Neural progenitor cell (in vitro differentiated cells): Measurements from ENCODE around the gene GLG1. TPM values are rescaled to one million over a fixed set of nuclear protein-coding genes. Genes with fewer than 3 reads are reported as not detected.
A peak's percentile ranks its signal among the peaks of the same experiment; 100 is the strongest.
"Not testable (repeated sequence)": the region's sequence is repeated elsewhere in the genome, so short reads cannot be mapped to it uniquely, and the experiment has no call there.

Experiments used
- DNase-seq: peaks from one replicate; pipeline ENCODE4 v3.0.0-alpha.2; 2016; ENCODE audit warnings: low spot score
- H2AFZ ChIP-seq: fragments of 200-600 bp; sonication (generic); replicated peaks from 2 replicates; pipeline ENCODE4 v1.6.1; 2016; ENCODE audit warnings: antibody characterized with exemption
- H3F3A ChIP-seq: fragments of 200-600 bp; sonication (generic); 2 replicates; pipeline ENCODE4 v1.6.1; 2016; ENCODE audit warnings: antibody characterized with exemption, low read depth
- H3K27ac ChIP-seq: fragments of 200-600 bp; sonication (generic); 2 replicates; pipeline ENCODE4 v1.5.1; 2016; ENCODE audit warnings: mild to moderate bottlenecking
- H3K27me3 ChIP-seq: fragments of 200-600 bp; sonication (generic); 2 replicates; pipeline ENCODE4 v1.6.1; 2016; ENCODE audit warnings: mild to moderate bottlenecking, moderate library complexity
- H3K36me3 ChIP-seq: fragments of 200-600 bp; sonication (generic); 2 replicates; pipeline ENCODE4 v1.5.1; 2016
- H3K4me1 ChIP-seq: fragments of 200-600 bp; sonication (generic); 2 replicates; pipeline ENCODE4 v1.6.1; 2016; ENCODE audit warnings: mixed run types
- H3K4me2 ChIP-seq: fragments of 200-600 bp; sonication (generic); 2 replicates; pipeline ENCODE4 v1.6.1; 2016
- H3K4me3 ChIP-seq: fragments of 200-600 bp; sonication (generic); 2 replicates; pipeline ENCODE4 v1.5.1; 2016
- H3K79me2 ChIP-seq: fragments of 200-600 bp; sonication (generic); 2 replicates; pipeline ENCODE4 v1.6.1; 2016; ENCODE audit warnings: low read depth
- H3K9ac ChIP-seq: fragments of 200-600 bp; sonication (generic); 2 replicates; pipeline ENCODE4 v1.6.1; 2016
- H3K9me3 ChIP-seq: fragments of 200-600 bp; sonication (generic); 2 replicates; pipeline ENCODE4 v1.5.1; 2016; ENCODE audit warnings: low read depth
- H4K20me1 ChIP-seq: fragments of 200-600 bp; sonication (generic); 2 replicates; pipeline ENCODE4 v1.6.1; 2016; ENCODE audit warnings: low read depth
- H3K27ac Mint-ChIP-seq: 3 replicates; pipeline ENCODE4 v1.8.0; 2021; ENCODE audit warnings: mixed read lengths
- H3K27me3 Mint-ChIP-seq: 2 replicates; pipeline ENCODE4 v1.8.0; 2022; ENCODE audit warnings: low read depth, mild to moderate bottlenecking, inconsistent platforms, moderate library complexity, mixed read lengths; ENCODE audit not compliant: insufficient read depth
- H3K36me3 Mint-ChIP-seq: 3 replicates; pipeline ENCODE4 v1.8.0; 2021; ENCODE audit warnings: mixed read lengths
- H3K4me1 Mint-ChIP-seq: 3 replicates; pipeline ENCODE4 v1.8.0; 2021; ENCODE audit warnings: mixed read lengths
- H3K4me3 Mint-ChIP-seq: 3 replicates; pipeline ENCODE4 v1.8.0; 2021; ENCODE audit warnings: mild to moderate bottlenecking, moderate library complexity, mixed read lengths
- H3K9me3 Mint-ChIP-seq: 3 replicates; pipeline ENCODE4 v1.8.0; 2020; ENCODE audit warnings: mixed read lengths
- total RNA-seq: library from RNA; depleted of rRNA; stranded (reverse); fragments of >200 nt; gene quantifications from 2 replicates; pipeline ENCODE4 v1.2.3, GENCODE V29; 2015; ENCODE audit warnings: low replicate concordance

Gene GLG1
- total RNA-seq, 1 donor from 2014 or later = 117 TPM

- not testable (repeated sequence) for H3K27ac Mint-ChIP-seq, H4K20me1 ChIP-seq, H3K27me3 Mint-ChIP-seq, H3K36me3 Mint-ChIP-seq, H3K9me3 Mint-ChIP-seq, H3K9me3 ChIP-seq, H3K79me2 ChIP-seq, H3K9ac ChIP-seq, H3F3A ChIP-seq, H3K4me2 ChIP-seq, H3K4me1 ChIP-seq, H3K4me3 ChIP-seq, H3K27ac ChIP-seq, H3K4me3 Mint-ChIP-seq, H3K4me1 Mint-ChIP-seq, H3K36me3 ChIP-seq, H2AFZ ChIP-seq, H3K27me3 ChIP-seq
- peak; percentile 0 for DNase-seq
Observed at GRCh38 chr16:74409185-74409981, 197.5 kb downstream of the GLG1 start.

GRCh38 chr16:74407362-74407705 lies 199.6 kb downstream of the GLG1 start:
- not testable (repeated sequence) for H3K27ac ChIP-seq, H3K9me3 Mint-ChIP-seq, H3K4me3 Mint-ChIP-seq, H3K36me3 Mint-ChIP-seq, H4K20me1 ChIP-seq, H3K27me3 Mint-ChIP-seq, H3K4me1 Mint-ChIP-seq, H3K9ac ChIP-seq, H3F3A ChIP-seq, H3K27ac Mint-ChIP-seq, H3K9me3 ChIP-seq, H3K79me2 ChIP-seq, H3K4me1 ChIP-seq, H3K36me3 ChIP-seq, H3K27me3 ChIP-seq
- Histone ChIP-seq H3K4me2 (peak overlapping the region; percentile 60), H2AFZ (peak overlapping the region; percentile 84), H3K4me3 (peak overlapping the region; percentile 29)
- DNase-seq = peak; percentile 42

- not testable (repeated sequence) for H3K9me3 ChIP-seq, H3F3A ChIP-seq, H3K36me3 Mint-ChIP-seq, H3K27me3 Mint-ChIP-seq, H3K27ac Mint-ChIP-seq, H3K9me3 Mint-ChIP-seq, H3K27ac ChIP-seq, H3K4me1 ChIP-seq, H3K9ac ChIP-seq, H3K4me1 Mint-ChIP-seq, H4K20me1 ChIP-seq, H3K27me3 ChIP-seq, H3K36me3 ChIP-seq, DNase-seq, H3K4me3 Mint-ChIP-seq, H3K79me2 ChIP-seq
- Histone ChIP-seq H2AFZ (peak overlapping the region; percentile 84), H3K4me2 (peak overlapping the region; percentile 60), H3K4me3 (peak overlapping the region; percentile 29)
Observed at GRCh38 chr16:74406600-74407361, 200.1 kb downstream of the GLG1 start.

GRCh38 chr16:74404148-74404933 lies 202.6 kb downstream of the GLG1 start:
- H3K4me1 ChIP-seq = not testable (repeated sequence)

GRCh38 chr16:74400238-74400637 lies 206.7 kb downstream of the GLG1 start:
- not testable (repeated sequence) for H4K20me1 ChIP-seq, H3K9me3 Mint-ChIP-seq

More at GRCh38 chr16:74404148-74404933, 202.6 kb downstream of the GLG1 start:
- H3K4me2 ChIP-seq, H3K9me3 Mint-ChIP-seq, H3K27ac ChIP-seq, H3K79me2 ChIP-seq, H3K9me3 ChIP-seq, DNase-seq, H3K4me3 Mint-ChIP-seq, H4K20me1 ChIP-seq, H3K27me3 ChIP-seq, H3F3A ChIP-seq, H2AFZ ChIP-seq, H3K4me3 ChIP-seq, H3K9ac ChIP-seq, H3K4me1 Mint-ChIP-seq, H3K27ac Mint-ChIP-seq, H3K27me3 Mint-ChIP-seq, H3K36me3 Mint-ChIP-seq, H3K36me3 ChIP-seq: not testable (repeated sequence)

GRCh38 chr16:74398212-74398895 lies 208.6 kb downstream of the GLG1 start:
- not testable (repeated sequence) for H3K27me3 Mint-ChIP-seq

More at GRCh38 chr16:74400238-74400637, 206.7 kb downstream of the GLG1 start:
- not testable (repeated sequence) for H3K4me2 ChIP-seq, H3K9me3 ChIP-seq, H3F3A ChIP-seq, H3K36me3 Mint-ChIP-seq, H3K27me3 Mint-ChIP-seq, H3K4me1 ChIP-seq, DNase-seq, H2AFZ ChIP-seq, H3K27me3 ChIP-seq, H3K27ac ChIP-seq, H3K4me1 Mint-ChIP-seq, H3K4me3 ChIP-seq, H3K27ac Mint-ChIP-seq, H3K9ac ChIP-seq, H3K79me2 ChIP-seq, H3K4me3 Mint-ChIP-seq, H3K36me3 ChIP-seq

More at GRCh38 chr16:74398212-74398895, 208.6 kb downstream of the GLG1 start:
- not testable (repeated sequence) for H3K27ac Mint-ChIP-seq, H3K9me3 Mint-ChIP-seq, H3K27ac ChIP-seq, H3K4me3 Mint-ChIP-seq, H3K36me3 Mint-ChIP-seq, H3K4me1 ChIP-seq, H3K4me3 ChIP-seq, H3K9ac ChIP-seq, H3K79me2 ChIP-seq, H3K9me3 ChIP-seq, H3F3A ChIP-seq, H4K20me1 ChIP-seq, H3K36me3 ChIP-seq, H3K27me3 ChIP-seq, H3K4me1 Mint-ChIP-seq, H3K4me2 ChIP-seq
- H2AFZ ChIP-seq = peak overlapping the region; percentile 82
- DNase-seq = peak; percentile 1
